LNCaP clone FGC (cell line): ENCODE results near the gene CSPG5.

Experiments
- DNase-seq: peaks from one replicate; pipeline ENCODE4 v3.0.0-alpha.2; 2011; ENCODE audit warnings: low read depth
- H3K4me3 ChIP-seq: 2 replicates; pipeline ENCODE4 v1.5.1; 2011; ENCODE audit warnings: mild to moderate bottlenecking, low read depth, low read length, control low read depth
- TF ChIP-seq, protein P1 (sequence below): IDR thresholded peaks from 2 replicates; pipeline ENCODE4 v1.5.1; 2012; ENCODE audit warnings: mild to moderate bottlenecking; ENCODE audit not compliant: control insufficient read depth, insufficient read depth; ENCODE audit errors: extremely low read depth

Gene CSPG5

DNA sequence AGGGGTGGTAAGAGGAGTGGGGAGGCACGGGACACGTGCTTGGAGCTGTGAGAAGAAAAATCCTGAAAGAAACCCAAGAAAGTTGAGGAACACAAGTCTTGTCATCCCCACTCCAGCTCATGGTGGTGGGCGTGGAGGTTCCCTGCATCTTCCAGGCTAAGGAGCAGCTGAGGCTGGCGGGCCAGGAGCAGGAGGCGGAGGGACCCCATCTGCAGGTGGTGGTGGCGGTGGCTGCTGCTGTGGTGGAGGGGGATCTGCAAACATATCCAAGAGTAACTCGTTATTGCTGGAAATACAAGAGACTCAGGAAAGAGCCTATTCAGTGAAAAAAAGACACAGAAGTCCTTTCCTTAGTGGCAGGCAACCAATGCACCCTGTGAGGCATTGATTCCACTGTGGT is 9.4 kb upstream of the CSPG5 start:
- no peak overlapping the region for H3K4me3 ChIP-seq
- DNase-seq = no peak
- TF ChIP-seq, protein P1, sequence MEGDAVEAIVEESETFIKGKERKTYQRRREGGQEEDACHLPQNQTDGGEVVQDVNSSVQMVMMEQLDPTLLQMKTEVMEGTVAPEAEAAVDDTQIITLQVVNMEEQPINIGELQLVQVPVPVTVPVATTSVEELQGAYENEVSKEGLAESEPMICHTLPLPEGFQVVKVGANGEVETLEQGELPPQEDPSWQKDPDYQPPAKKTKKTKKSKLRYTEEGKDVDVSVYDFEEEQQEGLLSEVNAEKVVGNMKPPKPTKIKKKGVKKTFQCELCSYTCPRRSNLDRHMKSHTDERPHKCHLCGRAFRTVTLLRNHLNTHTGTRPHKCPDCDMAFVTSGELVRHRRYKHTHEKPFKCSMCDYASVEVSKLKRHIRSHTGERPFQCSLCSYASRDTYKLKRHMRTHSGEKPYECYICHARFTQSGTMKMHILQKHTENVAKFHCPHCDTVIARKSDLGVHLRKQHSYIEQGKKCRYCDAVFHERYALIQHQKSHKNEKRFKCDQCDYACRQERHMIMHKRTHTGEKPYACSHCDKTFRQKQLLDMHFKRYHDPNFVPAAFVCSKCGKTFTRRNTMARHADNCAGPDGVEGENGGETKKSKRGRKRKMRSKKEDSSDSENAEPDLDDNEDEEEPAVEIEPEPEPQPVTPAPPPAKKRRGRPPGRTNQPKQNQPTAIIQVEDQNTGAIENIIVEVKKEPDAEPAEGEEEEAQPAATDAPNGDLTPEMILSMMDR = no peak

DNA sequence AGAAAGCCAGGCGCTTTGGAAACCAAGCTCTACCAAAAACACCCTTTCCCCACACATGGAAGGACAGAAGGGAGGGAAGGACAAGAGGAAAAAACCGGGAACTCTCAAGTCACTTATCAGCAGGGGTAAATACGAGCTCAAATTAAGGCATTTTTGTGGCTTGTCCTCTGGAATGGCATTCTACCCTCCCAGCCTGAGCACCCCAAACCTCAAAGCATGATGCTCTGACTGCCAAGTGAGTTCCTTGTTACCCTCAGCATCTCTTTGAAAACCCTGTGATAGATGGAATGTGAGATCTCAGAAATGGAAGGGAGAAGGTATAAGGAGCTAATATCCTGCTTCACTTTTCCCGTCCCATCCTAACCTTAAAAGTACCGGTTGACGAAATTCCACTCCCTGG is 8.1 kb upstream of the CSPG5 start:
- TF ChIP-seq, protein P1 = no peak
- no peak for DNase-seq
- no peak overlapping the region for H3K4me3 ChIP-seq

DNA sequence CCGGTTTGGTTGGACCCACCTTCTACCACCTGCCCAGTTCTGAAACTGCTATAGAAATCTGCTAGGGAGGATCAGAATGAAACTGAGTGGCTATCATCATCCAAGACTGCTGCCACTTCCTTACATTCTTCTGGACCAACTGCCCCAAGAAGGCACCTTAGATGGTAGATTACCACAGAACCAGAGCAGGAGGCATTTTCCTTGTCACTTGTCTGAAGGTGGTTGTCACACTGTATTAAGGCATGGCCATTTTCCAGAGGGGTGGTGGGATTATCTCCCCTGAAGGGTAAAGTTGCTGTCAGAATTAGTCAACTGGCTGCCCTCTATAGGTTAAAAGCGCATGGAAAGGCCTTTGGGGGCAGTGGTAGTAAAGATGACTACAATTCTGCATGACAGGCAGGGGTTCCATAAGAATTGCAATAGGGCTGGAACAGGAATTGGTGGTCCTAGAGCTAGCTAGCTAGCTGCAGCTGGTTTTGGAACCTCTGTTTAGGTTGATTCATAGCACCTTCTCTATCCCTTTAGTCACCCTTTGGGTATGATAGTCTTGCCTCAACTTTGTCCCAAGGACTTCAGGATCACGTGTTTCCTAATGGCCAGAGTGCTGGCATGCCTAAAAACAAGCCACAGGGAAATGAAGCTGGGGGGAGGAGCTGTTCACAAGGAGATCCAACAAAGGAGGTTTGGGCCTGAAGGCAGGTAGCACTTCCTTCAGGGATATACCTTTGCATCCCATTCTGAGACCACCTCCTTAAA is 4.8 kb upstream of the CSPG5 start:
- TF ChIP-seq, protein P1 = no peak

DNA sequence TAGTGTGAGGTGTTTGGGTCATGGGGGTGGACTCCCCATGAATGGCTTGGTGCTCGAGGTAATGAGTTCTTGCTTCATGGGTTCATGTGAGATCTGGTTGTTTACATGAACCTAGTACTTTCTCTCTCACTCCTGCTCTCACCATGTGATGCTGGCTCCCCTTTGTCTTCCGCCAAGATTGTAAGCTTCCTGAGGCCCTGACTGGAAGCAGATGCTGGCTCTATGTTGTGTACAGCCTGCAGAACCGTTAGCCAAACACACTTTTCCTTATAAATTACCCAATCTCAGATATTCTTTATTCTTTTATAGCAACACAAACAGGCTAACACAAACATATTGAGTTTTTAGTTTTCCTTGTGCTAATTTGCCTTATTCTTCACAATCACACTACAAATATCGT is 3.2 kb upstream of the CSPG5 start:
- TF ChIP-seq, protein P1 = no peak
- H3K4me3 ChIP-seq = no peak overlapping the region
- no peak for DNase-seq

More for the DNA sequence above, 4.8 kb upstream of the CSPG5 start:
- DNase-seq = no peak
- H3K4me3 ChIP-seq = no peak overlapping the region

DNA sequence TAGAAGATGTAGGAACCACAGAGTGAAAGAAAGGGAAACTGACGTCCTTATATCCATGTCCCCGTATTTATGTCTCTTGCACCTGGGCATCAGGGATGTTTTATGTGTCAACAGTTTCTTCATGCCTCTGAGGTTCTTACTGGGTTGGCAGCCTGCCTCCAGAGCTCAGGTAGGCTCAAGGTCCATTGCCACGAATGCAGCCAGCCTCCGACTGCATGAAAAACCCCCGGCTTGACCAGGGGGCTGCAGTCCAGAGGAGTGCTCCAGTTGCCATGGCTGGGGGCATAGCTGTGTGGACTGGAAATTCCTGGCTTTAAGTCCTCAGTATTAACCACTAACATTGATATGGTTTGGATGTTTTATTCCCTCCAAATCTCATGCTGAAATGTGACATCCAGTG is 2.8 kb upstream of the CSPG5 start:
- no peak overlapping the region for H3K4me3 ChIP-seq
- DNase-seq = no peak
- TF ChIP-seq, protein P1 = no peak

DNA sequence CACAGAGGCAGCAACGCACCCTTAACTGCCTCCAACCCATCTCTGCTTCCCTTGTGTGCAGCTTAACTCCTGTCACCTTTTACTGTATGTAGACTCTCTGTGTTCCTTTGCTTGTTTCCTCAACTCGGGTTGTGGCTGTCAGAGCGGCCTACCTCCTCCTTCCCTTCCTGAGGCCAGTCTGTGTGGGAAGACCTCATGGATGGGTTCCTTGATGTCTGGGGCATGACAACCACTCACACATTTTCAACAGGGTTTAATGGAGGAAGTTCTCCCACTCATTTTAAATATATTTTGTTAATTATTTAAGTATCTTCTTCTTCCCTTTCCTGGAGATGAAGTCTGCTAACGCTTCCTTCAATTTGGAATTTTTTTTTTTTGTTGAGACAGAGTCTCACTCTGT is 1.8 kb upstream of the CSPG5 start:
- TF ChIP-seq, protein P1 = no peak
- no peak for DNase-seq
- H3K4me3 ChIP-seq = no peak overlapping the region

DNA sequence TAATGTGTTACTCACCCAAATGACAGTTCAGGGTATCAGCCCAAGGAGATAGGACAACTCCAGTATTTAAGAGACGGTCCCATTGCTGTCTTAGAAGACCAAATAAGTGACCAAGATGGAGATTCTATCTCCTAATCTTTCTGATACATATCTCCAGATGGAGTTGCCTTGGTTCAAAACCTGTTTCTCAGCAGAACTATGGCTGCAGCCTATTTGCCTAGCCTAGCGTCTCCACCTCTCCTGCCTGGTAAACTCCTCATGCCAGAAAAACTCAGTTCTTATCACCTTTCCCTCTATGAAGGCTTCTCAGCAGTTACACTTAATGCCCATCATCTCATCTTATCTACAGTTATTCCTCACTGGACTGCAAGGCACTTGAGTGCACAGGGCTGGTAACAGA is 1.2 kb upstream of the CSPG5 start:
- DNase-seq = no peak
- H3K4me3 ChIP-seq = no peak overlapping the region
- TF ChIP-seq, protein P1 = no peak
